ENCODE data around the gene CNP.

DNA sequence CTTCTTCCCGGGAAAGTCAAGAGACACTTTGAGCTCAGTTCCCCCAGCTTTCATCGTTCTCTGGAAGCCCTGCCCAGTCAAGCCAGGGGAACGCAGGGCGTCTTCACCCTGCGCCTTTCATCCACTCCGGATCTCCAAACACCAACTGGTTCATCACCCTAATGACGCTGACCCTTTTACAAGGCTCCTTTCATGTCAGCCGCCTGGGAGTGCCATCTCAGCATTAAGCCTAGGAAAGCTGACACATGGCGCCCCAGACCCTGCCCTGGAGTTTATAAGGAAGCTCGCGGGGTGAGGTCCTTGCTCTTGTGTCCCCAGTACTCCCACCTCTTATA lies 51.2 kb downstream of the CNP start:
- TF ChIP-seq POLR2A (IDR thresholded peaks at IDR 0.05) = no peak
- TF ChIP-seq, protein P1, sequence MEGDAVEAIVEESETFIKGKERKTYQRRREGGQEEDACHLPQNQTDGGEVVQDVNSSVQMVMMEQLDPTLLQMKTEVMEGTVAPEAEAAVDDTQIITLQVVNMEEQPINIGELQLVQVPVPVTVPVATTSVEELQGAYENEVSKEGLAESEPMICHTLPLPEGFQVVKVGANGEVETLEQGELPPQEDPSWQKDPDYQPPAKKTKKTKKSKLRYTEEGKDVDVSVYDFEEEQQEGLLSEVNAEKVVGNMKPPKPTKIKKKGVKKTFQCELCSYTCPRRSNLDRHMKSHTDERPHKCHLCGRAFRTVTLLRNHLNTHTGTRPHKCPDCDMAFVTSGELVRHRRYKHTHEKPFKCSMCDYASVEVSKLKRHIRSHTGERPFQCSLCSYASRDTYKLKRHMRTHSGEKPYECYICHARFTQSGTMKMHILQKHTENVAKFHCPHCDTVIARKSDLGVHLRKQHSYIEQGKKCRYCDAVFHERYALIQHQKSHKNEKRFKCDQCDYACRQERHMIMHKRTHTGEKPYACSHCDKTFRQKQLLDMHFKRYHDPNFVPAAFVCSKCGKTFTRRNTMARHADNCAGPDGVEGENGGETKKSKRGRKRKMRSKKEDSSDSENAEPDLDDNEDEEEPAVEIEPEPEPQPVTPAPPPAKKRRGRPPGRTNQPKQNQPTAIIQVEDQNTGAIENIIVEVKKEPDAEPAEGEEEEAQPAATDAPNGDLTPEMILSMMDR (IDR thresholded peaks at IDR 0.05) = no peak

Data from Peyer's patch (tissue), 4 donors.